ENCODE results near the gene AP2A2. TPM values are rescaled to one million over a fixed set of nuclear protein-coding genes. Genes with fewer than 3 reads are reported as not detected.

Gene AP2A2
- total and polyA plus RNA-seq, 8 donors, result 40.0 to 60.2 (median 50.6) TPM

GRCh38 chr11:923691-924405 is 1.8 kb upstream of the AP2A2 start:
- no peaks in the 10 kb centered on the region for H3K9me3 ChIP-seq
- ATAC-seq (no peak), DNase-seq (peak in 1 of 6 donors; percentile 72), FAIRE-seq (no peak)
- WGBS, 2 donors, result 90 to 92% methylated on average over 19 of the region's 19 CpGs
- peaks cover 0 to 22% (median 8%) of the 10 kb centered on the region in 3 donors for H3K4me1 ChIP-seq
- no peak overlapping the region for H3K27ac ChIP-seq
- H3K27me3 ChIP-seq, result no peaks in the 10 kb centered on the region
- TF ChIP-seq CTCF (IDR thresholded peaks at IDR 0.05), result no peak
- intact Hi-C loops (cut with DNase I), result loop anchor here in 2 of 3 donors (5.0 to 10.0 kb wide), 2 partner anchors 118 to 131 kb away; no protein-coding TSS in a partner anchor
- H3K4me3 ChIP-seq, result no peak overlapping the region
- H3K36me3 ChIP-seq, result no peaks in the 10 kb centered on the region

- H3K4me3 ChIP-seq, result no peak overlapping the region
- FAIRE-seq, result no peak
These were observed 1.1 kb upstream of the AP2A2 start for GRCh38 chr11:924406-925157.

GRCh38 chr11:925158-925495 is 543 bp upstream of the AP2A2 start:
- Histone ChIP-seq H3K27ac (peak overlapping the region in 2 of 4 donors; percentile 44 to 51), H3K9me3 (no peaks in the 10 kb centered on the region), H3K4me3 (peak overlapping the region in 2 of 4 donors; percentile 67 to 75), H3K36me3 (no peaks in the 10 kb centered on the region), H3K27me3 (no peaks in the 10 kb centered on the region), H3K4me1 (peaks cover 0 to 22% (median 8%) of the 10 kb centered on the region in 3 donors)
- TF ChIP-seq CTCF (IDR thresholded peaks at IDR 0.05), result no peak
- FAIRE-seq, result no peak
- 71 to 75% methylated on average over 27 to 28 of the region's 28 CpGs for WGBS, 2 donors
- ATAC-seq, result peak in 1 of 4 donors; percentile 1
- DNase-seq, result peak in 5 of 6 donors; percentile 27 to 87 (median 51)
- intact Hi-C loops (cut with DNase I), result loop anchor here in 1 of 3 donors (10.0 kb wide), 1 partner anchor 130 kb away; no protein-coding TSS in a partner anchor

More at GRCh38 chr11:924406-925157, 1.1 kb upstream of the AP2A2 start:
- DNase-seq (peak in 3 of 6 donors; percentile 38 to 79 (median 57)), ATAC-seq (peak in 1 of 4 donors; percentile 1)
- H3K27ac ChIP-seq, result no peak overlapping the region
- no peak for TF ChIP-seq CTCF (IDR thresholded peaks at IDR 0.05)
- no peaks in the 10 kb centered on the region for H3K36me3 ChIP-seq
- intact Hi-C loops (cut with DNase I), result loop anchor here in 2 of 3 donors (5.0 to 10.0 kb wide), 2 partner anchors 118 to 130 kb away; no protein-coding TSS in a partner anchor
- no peaks in the 10 kb centered on the region for H3K9me3 ChIP-seq
- 81 to 87% methylated on average over 13 to 18 of the region's 18 CpGs for WGBS, 2 donors
- no peaks in the 10 kb centered on the region for H3K27me3 ChIP-seq
- H3K4me1 ChIP-seq, result peaks cover 0 to 22% (median 8%) of the 10 kb centered on the region in 3 donors

- Histone ChIP-seq H3K4me3 (peak overlapping the region; percentile 49 to 75 (median 60)), H3K27ac (peak overlapping the region; percentile 35 to 81 (median 68)), H3K27me3 (no peaks in the 10 kb centered on the region), H3K9me3 (no peaks in the 10 kb centered on the region), H3K36me3 (no peaks in the 10 kb centered on the region), H3K4me1 (peaks cover 0 to 25% (median 14%) of the 10 kb centered on the region in 3 donors)
- FAIRE-seq, result no peak
- ATAC-seq, result peak; percentile 16 to 36 (median 36)
- intact Hi-C loops (cut with DNase I), result loop anchor here in 1 of 3 donors (10.0 kb wide), 1 partner anchor 128 kb away; no protein-coding TSS in a partner anchor
- peak in 5 of 6 donors; percentile 31 to 53 (median 40) for DNase-seq
- WGBS, 2 donors, result 2% methylated on average over 21 to 26 of the region's 26 CpGs
- TF ChIP-seq CTCF (IDR thresholded peaks at IDR 0.05), result no peak
These were observed 759 bp downstream of the AP2A2 start for GRCh38 chr11:926341-926916.

Measured in pancreas (tissue), 10 donors.